Islet of Langerhans (tissue), 1 donor: Measurements from ENCODE around the gene DBI.

ENCODE experiments used
- FAIRE-seq: peaks from one replicate; lab custom pipeline; 2011; peaks lifted over from hg19 to GRCh38; lab: Jason Lieb, UNC

DBI gene

GRCh38 chr2:119366649-119367471, at the start of gene DBI, which contains the start of gene C2orf76:
Gene DBI, plus strand, starts transcription at chr2:119366977. Its CDS starts 75 bp downstream, at chr2:119367052.
Gene C2orf76, minus strand, starts transcription at chr2:119366834. Its CDS starts 26,875 bp downstream, at chr2:119339959.
- no peak for FAIRE-seq

- FAIRE-seq: no peak
Observed at GRCh38 chr2:119317554-119317953, 49.2 kb upstream of the DBI start.

GRCh38 chr2:119319593-119319992, 47.2 kb upstream of the DBI start:
- FAIRE-seq: no peak

- FAIRE-seq: no peak
Observed at GRCh38 chr2:119323459-119323858, 43.3 kb upstream of the DBI start.

GRCh38 chr2:119324685-119325270, 42.0 kb upstream of the DBI start:
- no peak for FAIRE-seq

GRCh38 chr2:119326938-119327337, 39.8 kb upstream of the DBI start:
- no peak for FAIRE-seq

- no peak for FAIRE-seq
Observed at GRCh38 chr2:119327431-119327830, 39.3 kb upstream of the DBI start.

GRCh38 chr2:119332953-119333352, 33.8 kb upstream of the DBI start:
- FAIRE-seq: no peak

- no peak for FAIRE-seq
Observed at GRCh38 chr2:119333360-119333759, 33.4 kb upstream of the DBI start.

- FAIRE-seq: no peak
Observed at GRCh38 chr2:119333833-119334232, 32.9 kb upstream of the DBI start.

- FAIRE-seq: no peak
Observed at GRCh38 chr2:119337749-119338148, 29.0 kb upstream of the DBI start.

- no peak for FAIRE-seq
Observed at GRCh38 chr2:119338272-119338671, 28.5 kb upstream of the DBI start.

GRCh38 chr2:119338826-119339561, 27.8 kb upstream of the DBI start:
- no peak for FAIRE-seq

GRCh38 chr2:119339562-119339923, 27.2 kb upstream of the DBI start:
- no peak for FAIRE-seq

GRCh38 chr2:119341684-119342083, 25.1 kb upstream of the DBI start:
- no peak for FAIRE-seq

GRCh38 chr2:119349289-119349688, 17.5 kb upstream of the DBI start:
- no peak for FAIRE-seq

- FAIRE-seq: no peak
Observed at GRCh38 chr2:119350311-119350998, 16.3 kb upstream of the DBI start.

- FAIRE-seq: no peak
Observed at GRCh38 chr2:119352357-119352756, 14.4 kb upstream of the DBI start.

GRCh38 chr2:119354860-119355259, 11.9 kb upstream of the DBI start:
- no peak for FAIRE-seq

GRCh38 chr2:119359774-119360173, 7.0 kb upstream of the DBI start:
- FAIRE-seq: no peak

GRCh38 chr2:119360423-119360966, 6.3 kb upstream of the DBI start:
- FAIRE-seq: no peak

GRCh38 chr2:119364798-119365197, 2.0 kb upstream of the DBI start:
- no peak for FAIRE-seq
